Osteoblast (primary cell): Measurements from ENCODE around the gene APOC1. TPM values are rescaled to one million over a fixed set of nuclear protein-coding genes. Genes with fewer than 3 reads are reported as not detected.
"Not testable (repeated sequence)": the region's sequence is repeated elsewhere in the genome, so short reads cannot be mapped to it uniquely, and the experiment has no call there.

Source experiments
- DNase-seq: peaks from one replicate; pipeline ENCODE4 v3.0.0; 2011; ENCODE audit warnings: low spot score, mixed read lengths; ENCODE audit not compliant: insufficient read length; ENCODE audit errors: missing footprints
- H2AFZ ChIP-seq: 2 replicates; pipeline ENCODE4 v1.6.0; 2011; ENCODE audit warnings: mild to moderate bottlenecking, low read length
- H3K27ac ChIP-seq: 2 replicates; pipeline ENCODE4 v1.5.1; 2011; ENCODE audit warnings: mild to moderate bottlenecking, low read depth, low read length, moderate library complexity
- H3K27me3 ChIP-seq: 2 replicates; pipeline ENCODE4 v1.6.0; 2012; ENCODE audit warnings: mild to moderate bottlenecking, control low read depth, inconsistent platforms, low read length, moderate library complexity; ENCODE audit not compliant: insufficient read depth
- H3K36me3 ChIP-seq: 2 replicates; pipeline ENCODE4 v1.5.1; 2011; ENCODE audit warnings: mild to moderate bottlenecking, low read length, control low read depth, moderate library complexity; ENCODE audit not compliant: insufficient read depth
- H3K4me1 ChIP-seq: 2 replicates; pipeline ENCODE4 v1.5.1; 2011; ENCODE audit warnings: mild to moderate bottlenecking, low read length, control low read depth, moderate library complexity; ENCODE audit not compliant: insufficient read depth
- H3K4me2 ChIP-seq: 2 replicates; pipeline ENCODE4 v1.6.0; 2011; ENCODE audit warnings: mild to moderate bottlenecking, low read length; ENCODE audit not compliant: insufficient read depth
- H3K4me3 ChIP-seq: fragments of 200-600 bp; sonication (generic); 3 replicates; pipeline ENCODE4 v1.5.1; 2012; ENCODE audit warnings: mild to moderate bottlenecking, low read length, inconsistent platforms; ENCODE audit not compliant: insufficient read depth
- H3K79me2 ChIP-seq: 2 replicates; pipeline ENCODE4 v1.6.0; 2012; ENCODE audit warnings: mild to moderate bottlenecking, low read length, control low read depth, inconsistent platforms; ENCODE audit not compliant: insufficient read depth
- H3K9me3 ChIP-seq: 2 replicates; pipeline ENCODE4 v1.5.1; 2011; ENCODE audit warnings: low read depth, low read length, control low read depth
- H4K20me1 ChIP-seq: 2 replicates; pipeline ENCODE4 v1.6.0; 2012; ENCODE audit warnings: mild to moderate bottlenecking, low read length, control low read depth; ENCODE audit not compliant: insufficient read depth
- total RNA-seq: library from RNA; depleted of rRNA; stranded (reverse); fragments of >200 nt; gene quantifications from 2 replicates; pipeline ENCODE4 v1.2.3, GENCODE V29; 2012
- TF ChIP-seq, protein P1 (sequence below): IDR thresholded peaks from 2 replicates; pipeline ENCODE4 v1.5.1; 2011; ENCODE audit warnings: mild to moderate bottlenecking, low read depth, low read length, moderate library complexity; ENCODE audit errors: extremely low read depth

APOC1 gene
- total RNA-seq, 1 donor: 1.4 TPM

DNA sequence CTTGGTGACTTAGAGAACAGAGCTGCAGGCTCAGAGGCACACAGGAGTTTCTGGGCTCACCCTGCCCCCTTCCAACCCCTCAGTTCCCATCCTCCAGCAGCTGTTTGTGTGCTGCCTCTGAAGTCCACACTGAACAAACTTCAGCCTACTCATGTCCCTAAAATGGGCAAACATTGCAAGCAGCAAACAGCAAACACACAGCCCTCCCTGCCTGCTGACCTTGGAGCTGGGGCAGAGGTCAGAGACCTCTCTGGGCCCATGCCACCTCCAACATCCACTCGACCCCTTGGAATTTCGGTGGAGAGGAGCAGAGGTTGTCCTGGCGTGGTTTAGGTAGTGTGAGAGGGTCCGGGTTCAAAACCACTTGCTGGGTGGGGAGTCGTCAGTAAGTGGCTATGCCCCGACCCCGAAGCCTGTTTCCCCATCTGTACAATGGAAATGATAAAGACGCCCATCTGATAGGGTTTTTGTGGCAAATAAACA, 9.9 kb downstream of the APOC1 start:
- Histone ChIP-seq H3K27me3 (no peaks in the 10 kb centered on the region), H4K20me1 (no peaks in the 10 kb centered on the region), H3K4me2 (no peak overlapping the region), H2AFZ (peak overlapping the region; percentile 54), H3K9me3 (no peaks in the 10 kb centered on the region), H3K4me1 (peaks cover 32% of the 10 kb centered on the region), H3K36me3 (no peaks in the 10 kb centered on the region), H3K4me3 (no peak overlapping the region), H3K27ac (no peak overlapping the region), H3K79me2 (no peaks in the 10 kb centered on the region)
- TF ChIP-seq, protein P1, sequence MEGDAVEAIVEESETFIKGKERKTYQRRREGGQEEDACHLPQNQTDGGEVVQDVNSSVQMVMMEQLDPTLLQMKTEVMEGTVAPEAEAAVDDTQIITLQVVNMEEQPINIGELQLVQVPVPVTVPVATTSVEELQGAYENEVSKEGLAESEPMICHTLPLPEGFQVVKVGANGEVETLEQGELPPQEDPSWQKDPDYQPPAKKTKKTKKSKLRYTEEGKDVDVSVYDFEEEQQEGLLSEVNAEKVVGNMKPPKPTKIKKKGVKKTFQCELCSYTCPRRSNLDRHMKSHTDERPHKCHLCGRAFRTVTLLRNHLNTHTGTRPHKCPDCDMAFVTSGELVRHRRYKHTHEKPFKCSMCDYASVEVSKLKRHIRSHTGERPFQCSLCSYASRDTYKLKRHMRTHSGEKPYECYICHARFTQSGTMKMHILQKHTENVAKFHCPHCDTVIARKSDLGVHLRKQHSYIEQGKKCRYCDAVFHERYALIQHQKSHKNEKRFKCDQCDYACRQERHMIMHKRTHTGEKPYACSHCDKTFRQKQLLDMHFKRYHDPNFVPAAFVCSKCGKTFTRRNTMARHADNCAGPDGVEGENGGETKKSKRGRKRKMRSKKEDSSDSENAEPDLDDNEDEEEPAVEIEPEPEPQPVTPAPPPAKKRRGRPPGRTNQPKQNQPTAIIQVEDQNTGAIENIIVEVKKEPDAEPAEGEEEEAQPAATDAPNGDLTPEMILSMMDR: no peak
- DNase-seq: no peak

DNA sequence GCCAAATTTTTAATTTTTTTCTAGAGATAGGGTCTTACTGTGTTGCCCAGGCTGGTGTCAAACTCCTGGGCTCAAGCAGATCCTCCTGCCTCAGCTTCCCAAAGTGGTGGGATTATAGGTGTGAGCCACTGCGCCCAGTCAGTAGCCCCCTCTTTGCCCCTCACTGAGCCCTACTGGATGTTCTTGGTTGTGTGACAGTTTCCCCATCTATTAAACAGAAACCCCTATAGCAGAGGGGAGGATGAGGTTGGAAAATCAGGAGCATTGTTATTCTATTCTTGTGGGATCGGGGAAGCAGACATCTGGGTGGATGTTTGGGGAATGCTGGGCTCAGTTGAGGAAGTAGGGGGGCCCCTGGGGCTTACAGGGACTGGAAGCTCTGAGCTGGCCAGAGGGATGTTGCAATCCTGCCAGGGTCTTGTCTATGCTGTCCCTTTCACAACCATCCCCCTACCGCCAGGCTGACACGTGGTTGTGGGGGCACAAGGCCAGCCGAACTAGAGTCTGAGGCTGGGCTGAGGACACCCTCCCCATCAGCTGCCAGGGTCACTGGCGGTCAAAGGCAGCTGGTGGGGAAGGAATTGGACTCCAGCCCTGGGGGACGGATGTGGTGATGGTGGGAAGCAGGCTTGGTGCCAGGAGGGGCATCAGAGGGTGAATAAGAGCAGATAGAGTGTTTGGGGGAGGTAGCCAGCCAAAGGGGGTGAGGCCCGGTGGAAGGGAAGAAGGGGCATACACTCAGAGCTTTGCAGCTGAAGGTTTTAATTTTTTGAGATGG, 10.9 kb downstream of the APOC1 start:
- Histone ChIP-seq H3K4me1 (peaks cover 32% of the 10 kb centered on the region), H4K20me1 (no peaks in the 10 kb centered on the region), H3K27me3 (no peaks in the 10 kb centered on the region), H3K79me2 (no peaks in the 10 kb centered on the region), H3K4me2 (peak overlapping the region; percentile 64), H3K27ac (peak overlapping the region; percentile 33), H3K36me3 (no peaks in the 10 kb centered on the region), H3K4me3 (no peak overlapping the region), H2AFZ (peak overlapping the region; percentile 59), H3K9me3 (no peaks in the 10 kb centered on the region)
- DNase-seq: peak; percentile 85
- TF ChIP-seq, protein P1: no peak

DNA sequence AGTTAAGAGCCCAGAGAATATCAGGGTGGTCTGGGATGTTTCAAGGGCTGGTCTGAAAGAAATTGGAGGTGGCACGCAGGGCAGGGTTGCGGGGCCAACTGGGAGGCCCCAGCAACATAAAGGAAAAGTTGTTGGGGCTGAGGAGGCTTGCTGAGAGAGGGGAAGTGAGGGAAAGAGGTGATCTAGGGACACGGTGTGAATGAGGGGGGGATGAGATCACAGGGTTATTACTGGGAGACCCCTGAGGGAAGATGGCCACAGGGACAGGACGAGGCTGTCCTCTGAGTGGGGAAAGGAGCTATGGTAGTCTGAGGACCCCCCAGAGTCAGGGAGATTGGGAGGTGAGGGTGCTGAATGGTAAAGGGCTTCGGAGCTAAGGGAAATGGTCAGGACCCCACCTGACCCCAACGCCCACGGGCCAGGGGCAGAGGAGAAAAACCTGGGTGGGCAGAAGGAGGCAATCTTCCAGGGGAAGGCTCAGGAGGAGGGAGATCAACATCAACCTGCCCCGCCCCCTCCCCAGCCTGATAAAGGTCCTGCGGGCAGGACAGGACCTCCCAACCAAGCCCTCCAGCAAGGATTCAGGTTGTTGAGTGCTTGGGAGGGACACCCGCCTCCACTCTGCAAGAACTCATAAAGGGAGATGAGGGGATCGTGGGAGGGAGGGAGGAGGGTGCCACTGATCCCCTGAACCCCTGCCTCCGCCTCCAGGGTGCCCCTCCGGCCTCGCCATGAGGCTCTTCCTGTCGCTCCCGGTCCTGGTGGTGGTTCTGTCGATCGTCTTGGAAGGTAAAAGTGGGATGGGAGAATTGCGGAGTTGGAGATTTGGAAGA, 12.1 kb downstream of the APOC1 start:
- not testable (repeated sequence) for H3K36me3 ChIP-seq, H3K79me2 ChIP-seq, H3K27me3 ChIP-seq, H4K20me1 ChIP-seq, H3K9me3 ChIP-seq
- peak overlapping the region; percentile 21 for H3K27ac ChIP-seq
- H3K4me3 ChIP-seq: peak overlapping the region; percentile 57
- peaks cover 32% of the 10 kb centered on the region for H3K4me1 ChIP-seq
- H3K4me2 ChIP-seq: peak overlapping the region; percentile 76
- peak overlapping the region; percentile 76 for H2AFZ ChIP-seq
- peak; percentile 50 for DNase-seq

DNA sequence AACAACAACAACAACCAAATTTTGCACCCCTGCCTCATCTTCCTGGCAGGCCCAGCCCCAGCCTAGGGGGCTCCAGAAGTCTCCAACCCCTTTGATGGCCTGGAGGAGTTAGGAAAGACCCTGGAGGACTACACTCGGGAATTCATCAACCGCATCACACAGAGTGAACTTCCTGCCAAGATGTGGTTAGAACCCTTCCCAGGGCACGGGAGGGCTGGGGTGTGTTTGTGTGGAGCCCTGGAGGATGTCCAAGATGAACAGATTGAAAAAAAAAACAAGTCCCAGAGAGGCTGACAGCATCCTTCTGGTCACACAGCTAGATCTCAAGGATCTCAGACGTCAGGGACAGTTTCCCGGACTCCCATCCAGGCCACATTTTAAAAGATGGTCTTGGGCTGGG, 13.3 kb downstream of the APOC1 start:
- H3K79me2 ChIP-seq: no peaks in the 10 kb centered on the region
- H3K36me3 ChIP-seq: no peaks in the 10 kb centered on the region
- H4K20me1 ChIP-seq: no peaks in the 10 kb centered on the region
- H3K4me3 ChIP-seq: no peak overlapping the region
- H3K9me3 ChIP-seq: no peaks in the 10 kb centered on the region
- H3K27ac ChIP-seq: peak overlapping the region; percentile 21
- DNase-seq: peak; percentile 91
- peak overlapping the region; percentile 76 for H3K4me2 ChIP-seq
- H2AFZ ChIP-seq: no peak overlapping the region
- no peaks in the 10 kb centered on the region for H3K27me3 ChIP-seq
- H3K4me1 ChIP-seq: peaks cover 32% of the 10 kb centered on the region
- TF ChIP-seq, protein P1: no peak
